Sigmoid colon (tissue), 7 donors: ENCODE measurements around the gene LAMC3. TPM values are rescaled to one million over a fixed set of nuclear protein-coding genes. Genes with fewer than 3 reads are reported as not detected.
"Not testable (repeated sequence)": the region's sequence is repeated elsewhere in the genome, so short reads cannot be mapped to it uniquely, and the experiment has no call there.

Experiments
- DNase-seq: peaks from one replicate; pipeline ENCODE4 v3.0.0-alpha.2; 2019
- H3K27ac ChIP-seq, 4 donors: fragments of 200-600 bp; sonication (generic); one replicate each; pipeline ENCODE4 v1.5.1; 2016 to 2019; ENCODE audit warnings: mild to moderate bottlenecking in 1 of 4
- H3K27me3 ChIP-seq, 3 donors: fragments of 200-600 bp; sonication (generic); one replicate each; pipeline ENCODE4 v1.5.1; 2019; ENCODE audit warnings: mild to moderate bottlenecking in 1 of 3
- H3K36me3 ChIP-seq, 4 donors: fragments of 200-600 bp; sonication (generic); one replicate each; pipeline ENCODE4 v1.5.1; 2016 to 2019
- H3K4me1 ChIP-seq, 4 donors: fragments of 200-600 bp; sonication (generic); one replicate each; pipeline ENCODE4 v1.5.1; 2017 to 2019
- H3K4me3 ChIP-seq, 4 donors: fragments of 200-600 bp; sonication (generic); one replicate each; pipeline ENCODE4 v1.5.1; 2017 to 2019; ENCODE audit warnings: mild to moderate bottlenecking in 2 of 4, moderate library complexity in 1 of 4
- H3K9me3 ChIP-seq, 4 donors: fragments of 200-600 bp in 3 of 4; sonication (generic) in 3 of 4; one replicate each; pipeline versions ENCODE4 v1.5.1 to v1.6.1; 2013 to 2019
- CTCF ChIP-seq, 4 experiments: fragments of 450-650 bp in 3 of 4; fragments of 200-600 bp in 1 of 4; IDR thresholded peaks; one replicate each; pipeline ENCODE4 v1.5.1; 2016 to 2019; ENCODE audit warnings: antibody characterized with exemption in 4 of 4, mild to moderate bottlenecking in 3 of 4, moderate library complexity in 2 of 4
- EP300 ChIP-seq, 4 donors: sonication (generic); formaldehyde crosslinking; IDR thresholded peaks; one replicate each; pipeline ENCODE4 v1.6.1; 2017; ENCODE audit warnings: antibody characterized with exemption in 4 of 4
- POLR2A ChIP-seq, 2 donors: fragments of 450-650 bp; IDR thresholded peaks; one replicate each; pipeline ENCODE4 v1.6.1; 2016; ENCODE audit warnings: antibody characterized with exemption in 2 of 2, mild to moderate bottlenecking in 2 of 2, moderate library complexity in 2 of 2
- POLR2AphosphoS5 ChIP-seq, 4 donors: sonication (generic); formaldehyde crosslinking; IDR thresholded peaks; one replicate each; pipeline ENCODE4 v1.6.1; 2017; ENCODE audit warnings: antibody characterized with exemption in 4 of 4
- WGBS, 2 donors: extraction: QIAGEN DNeasy Blood & Tissue Kit; methylation state at CpG; one replicate each; pipeline ENCODE4 v1.1.7; 2013; 5-methylcytosine and 5-hydroxymethylcytosine counted together
- intact Hi-C: fragments of 100-400 bp; cut with DNase I; formaldehyde crosslinking; loops from one replicate; pipeline ENCODE4 v1.15.1; 2023
- polyA plus RNA-seq, 3 donors: library from polyadenylated mRNA; stranded (reverse); fragments of 200-250 nt; gene quantifications; one replicate each; pipeline ENCODE4 v1.2.3, GENCODE V29; 2013
- total RNA-seq, 4 donors: library from RNA; depleted of rRNA; stranded (reverse); fragments of >200 nt; gene quantifications; one replicate each; pipeline ENCODE4 v1.1.0, GENCODE V29; 2016
- donor health status: healthy with polysubstance abuse.
- donor health status: Bipolar disorder and iron deficiency.
- donor health status: healthy.

LAMC3 gene
- total and polyA plus RNA-seq, 7 donors = under 0.01 to 1.4 (median 0.46) TPM; not detected in 2

- no peak for DNase-seq
- no peaks in the 10 kb centered on the region for H3K9me3 ChIP-seq
- H3K36me3 ChIP-seq = no peaks in the 10 kb centered on the region
- intact Hi-C loops = no loop called here
- peak overlapping the region in 1 of 4 donors; percentile 20 for H3K27ac ChIP-seq
- H3K27me3 ChIP-seq = peaks cover 11 to 60% (median 51%) of the 10 kb centered on the region in 3 donors
- no peak for TF ChIP-seq POLR2A (IDR thresholded peaks at IDR 0.05)
- TF ChIP-seq CTCF (IDR thresholded peaks at IDR 0.05) = no peak
- no peak for TF ChIP-seq POLR2AphosphoS5 (IDR thresholded peaks at IDR 0.05)
- no peak for TF ChIP-seq EP300 (IDR thresholded peaks at IDR 0.05)
- 84 to 90% methylated on average over 8 of the region's 8 CpGs for WGBS, 2 donors
- no peak overlapping the region for H3K4me3 ChIP-seq
- peaks cover 0 to 15% (median 11%) of the 10 kb centered on the region in 4 donors for H3K4me1 ChIP-seq
Measured at GRCh38 chr9:131097948-131098278, 88.9 kb downstream of the LAMC3 start.

- H3K4me1 ChIP-seq = peaks cover 0 to 15% (median 11%) of the 10 kb centered on the region in 4 donors
Measured at GRCh38 chr9:131098391-131099101, 89.6 kb downstream of the LAMC3 start.

GRCh38 chr9:131099102-131099606 lies 90.2 kb downstream of the LAMC3 start:
- WGBS, 2 donors = 88 to 90% methylated on average over 8 of the region's 8 CpGs
- H3K4me3 ChIP-seq = no peak overlapping the region
- peaks cover 0 to 15% (median 11%) of the 10 kb centered on the region in 4 donors for H3K4me1 ChIP-seq
- DNase-seq = no peak
- TF ChIP-seq POLR2AphosphoS5 (IDR thresholded peaks at IDR 0.05) = no peak
- no peak for TF ChIP-seq CTCF (IDR thresholded peaks at IDR 0.05)
- no peak for TF ChIP-seq POLR2A (IDR thresholded peaks at IDR 0.05)
- TF ChIP-seq EP300 (IDR thresholded peaks at IDR 0.05) = no peak
- peaks cover 11 to 48% (median 44%) of the 10 kb centered on the region in 3 donors for H3K27me3 ChIP-seq
- H3K9me3 ChIP-seq = no peaks in the 10 kb centered on the region
- H3K27ac ChIP-seq = no peak overlapping the region
- no peaks in the 10 kb centered on the region for H3K36me3 ChIP-seq
- intact Hi-C loops = no loop called here

More at GRCh38 chr9:131098391-131099101, 89.6 kb downstream of the LAMC3 start:
- no peak overlapping the region for H3K4me3 ChIP-seq
- peaks cover 11 to 54% (median 50%) of the 10 kb centered on the region in 3 donors for H3K27me3 ChIP-seq
- intact Hi-C loops = no loop called here
- H3K36me3 ChIP-seq = no peaks in the 10 kb centered on the region
- H3K9me3 ChIP-seq = no peaks in the 10 kb centered on the region
- TF ChIP-seq CTCF (IDR thresholded peaks at IDR 0.05) (no peak), POLR2AphosphoS5 (IDR thresholded peaks at IDR 0.05) (no peak), POLR2A (IDR thresholded peaks at IDR 0.05) (no peak), EP300 (IDR thresholded peaks at IDR 0.05) (no peak)
- 86 to 88% methylated on average over 13 of the region's 13 CpGs for WGBS, 2 donors
- peak overlapping the region in 1 of 4 donors; percentile 20 for H3K27ac ChIP-seq
- DNase-seq = no peak

- H3K9me3 ChIP-seq, H3K27ac ChIP-seq, H3K4me3 ChIP-seq, intact Hi-C loops, DNase-seq, H3K36me3 ChIP-seq: not testable (repeated sequence)
- Histone ChIP-seq H3K4me1 (peaks cover 0 to 15% (median 11%) of the 10 kb centered on the region in 4 donors), H3K27me3 (peaks cover 11 to 41% (median 37%) of the 10 kb centered on the region in 3 donors)
- 88 to 92% methylated on average over 8 of the region's 8 CpGs for WGBS, 2 donors
Measured at GRCh38 chr9:131099845-131100244, 90.9 kb downstream of the LAMC3 start.

- WGBS, 2 donors = 89 to 90% methylated on average over 9 of the region's 9 CpGs
- Histone ChIP-seq H3K27me3 (peaks cover 11 to 35% (median 31%) of the 10 kb centered on the region in 3 donors), H3K36me3 (no peaks in the 10 kb centered on the region), H3K9me3 (no peaks in the 10 kb centered on the region), H3K4me1 (peaks cover 0 to 15% (median 11%) of the 10 kb centered on the region in 4 donors), H3K4me3 (no peak overlapping the region), H3K27ac (no peak overlapping the region)
- intact Hi-C loops = no loop called here
- no peak for TF ChIP-seq CTCF (IDR thresholded peaks at IDR 0.05)
- no peak for TF ChIP-seq EP300 (IDR thresholded peaks at IDR 0.05)
- TF ChIP-seq POLR2A (IDR thresholded peaks at IDR 0.05) = no peak
- TF ChIP-seq POLR2AphosphoS5 (IDR thresholded peaks at IDR 0.05) = no peak
- no peak for DNase-seq
Measured at GRCh38 chr9:131100445-131100844, 91.5 kb downstream of the LAMC3 start.
